ENCODE results near the gene STK16. TPM values are rescaled to one million over a fixed set of nuclear protein-coding genes. Genes with fewer than 3 reads are reported as not detected.
A peak's percentile ranks its signal among the peaks of the same experiment; 100 is the strongest.

STK16 gene
- total and polyA plus RNA-seq, 2 of the 4 experiments (the other 2 are of a cell fraction) = 44.4 to 50.1 TPM

DNA sequence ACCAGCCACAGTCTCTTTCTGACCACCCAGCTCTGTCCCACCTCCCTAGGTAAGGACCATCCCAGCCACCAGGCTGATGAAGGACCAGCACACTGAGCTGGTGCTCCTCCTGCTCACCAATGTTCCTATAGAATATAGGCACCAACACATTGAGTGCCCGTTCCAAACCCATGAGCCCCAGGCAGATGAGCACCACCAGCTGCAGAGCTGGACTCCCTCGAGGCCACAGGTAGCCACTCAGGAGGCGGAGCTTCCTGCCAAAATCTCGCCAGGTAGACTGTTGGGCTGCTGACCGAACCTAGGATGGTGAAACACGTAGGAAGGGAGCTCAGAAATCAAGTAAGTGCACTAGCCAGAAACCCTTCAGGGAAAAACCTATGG is 28.8 kb upstream of the STK16 start:
- H4K8ac ChIP-seq (ENCODE audit: low read depth in 2 of 2, low read length in 2 of 2) = no peak overlapping the region
- DNase-seq (no peak), ATAC-seq (ENCODE audit: low read depth) (no peak)
- no peak overlapping the region for H2AK9ac ChIP-seq (replicated peaks; ENCODE audit: low read depth, low read length, poor library complexity)
- H2AFZ ChIP-seq (replicated peaks; ENCODE audit: low read length, poor library complexity) = peak overlapping the region; percentile 5
- no peaks in the 10 kb centered on the region for H3K27me3 ChIP-seq (ENCODE audit: control insufficient read depth, insufficient read depth, low read length)
- H3K79me1 ChIP-seq (ENCODE audit: low read depth in 1 of 2, low read length in 2 of 2) = peaks cover 8 to 28% of the 10 kb centered on the region in 2 experiments; a peak in 3 of 4 replicates
- H3K4ac ChIP-seq (ENCODE audit: low read depth, low read length) = peak overlapping the region; percentile 8; the same call in 1 of the 2 replicates
- H3K4me3 ChIP-seq (ENCODE audit: insufficient read depth, low read depth, low read length) = no peak overlapping the region
- H4K91ac ChIP-seq (ENCODE audit: insufficient read depth, low read depth, low read length) = 0 out of 2 replicates have a peak overlapping the region, but pooled peaks have one; percentile 14
- no peak overlapping the region for H3K4me2 ChIP-seq (ENCODE audit: low read depth, low read length)
- no TSS peak for BruUV-seq (replicated peaks)
- H3K4me1 ChIP-seq (ENCODE audit: control insufficient read depth, insufficient read depth, low read length) = peaks cover 5% of the 10 kb centered on the region; the same call in 1 of the 2 replicates
- no peak overlapping the region for H2BK15ac ChIP-seq (ENCODE audit: low read depth, low read length)
- 86% methylated on average over 6 of the region's 6 CpGs; no CpG with 5 or more reads in 1 of the 2 experiments for WGBS, 2 experiments (ENCODE audit: extremely low coverage in 2 of 2, insufficient read length in 1 of 2)
- in situ Hi-C loops (cut with MboI; ENCODE audit: low sequenced_read_pairs) (no loop called here), intact Hi-C loops (cut with micrococcal nuclease) (no loop called here), dilution Hi-C loops (cut with HindIII; ENCODE audit: low sequenced_read_pairs, unreplicated experiment) (no loop called here)
- ChIA-PET CTCF (no interaction called here), POLR2A (ENCODE audit: unreplicated experiment) (interaction anchor here (0.6 kb wide), 1 partner anchor 453 kb away, joined by 3 read pairs; no protein-coding TSS in a partner anchor)
- H3K36me3 ChIP-seq (ENCODE audit: control insufficient read depth, insufficient read depth, low read length) = peaks cover 48% of the 10 kb centered on the region
- no peak overlapping the region; the same call in 1 of the 2 replicates for H2BK20ac ChIP-seq (ENCODE audit: low read depth, low read length)
- peak overlapping the region; percentile 64; the same call in 1 of the 2 replicates for H2AK5ac ChIP-seq (ENCODE audit: low read depth, low read length)
- H2BK5ac ChIP-seq (ENCODE audit: low read depth, low read length, poor library complexity, severe bottlenecking) = no peak overlapping the region
- H3K9ac ChIP-seq (ENCODE audit: low read depth, low read length) = no peak overlapping the region
- peaks cover 6% of the 10 kb centered on the region for H3K9me1 ChIP-seq (ENCODE audit: insufficient read depth, low read length)
- no peak for TF ChIP-seq BHLHE40 (IDR thresholded peaks at IDR 0.05; ENCODE audit: low read depth, low read length)
- no peak for TF ChIP-seq SMC3 (IDR thresholded peaks at IDR 0.05; ENCODE audit: low read depth, low read length)
- TF ChIP-seq MAZ (IDR thresholded peaks at IDR 0.05; ENCODE audit: borderline replicate concordance, low read depth, low read length) = no peak
- TF ChIP-seq, protein P1, sequence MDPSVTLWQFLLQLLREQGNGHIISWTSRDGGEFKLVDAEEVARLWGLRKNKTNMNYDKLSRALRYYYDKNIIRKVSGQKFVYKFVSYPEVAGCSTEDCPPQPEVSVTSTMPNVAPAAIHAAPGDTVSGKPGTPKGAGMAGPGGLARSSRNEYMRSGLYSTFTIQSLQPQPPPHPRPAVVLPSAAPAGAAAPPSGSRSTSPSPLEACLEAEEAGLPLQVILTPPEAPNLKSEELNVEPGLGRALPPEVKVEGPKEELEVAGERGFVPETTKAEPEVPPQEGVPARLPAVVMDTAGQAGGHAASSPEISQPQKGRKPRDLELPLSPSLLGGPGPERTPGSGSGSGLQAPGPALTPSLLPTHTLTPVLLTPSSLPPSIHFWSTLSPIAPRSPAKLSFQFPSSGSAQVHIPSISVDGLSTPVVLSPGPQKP (IDR thresholded peaks at IDR 0.05; ENCODE audit: borderline replicate concordance, low read depth, low read length) = no peak
- TF ChIP-seq MAFK (IDR thresholded peaks at IDR 0.05; ENCODE audit: low read depth, low read length) = no peak
- TF ChIP-seq NFE2L2 (IDR thresholded peaks at IDR 0.05; ENCODE audit: low read depth, low read length) = no peak
- TF ChIP-seq, protein P2, sequence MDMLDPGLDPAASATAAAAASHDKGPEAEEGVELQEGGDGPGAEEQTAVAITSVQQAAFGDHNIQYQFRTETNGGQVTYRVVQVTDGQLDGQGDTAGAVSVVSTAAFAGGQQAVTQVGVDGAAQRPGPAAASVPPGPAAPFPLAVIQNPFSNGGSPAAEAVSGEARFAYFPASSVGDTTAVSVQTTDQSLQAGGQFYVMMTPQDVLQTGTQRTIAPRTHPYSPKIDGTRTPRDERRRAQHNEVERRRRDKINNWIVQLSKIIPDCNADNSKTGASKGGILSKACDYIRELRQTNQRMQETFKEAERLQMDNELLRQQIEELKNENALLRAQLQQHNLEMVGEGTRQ (IDR thresholded peaks at IDR 0.05; ENCODE audit: low read depth, low read length) = no peak
- no peak for TF ChIP-seq MXI1 (IDR thresholded peaks at IDR 0.05; ENCODE audit: borderline replicate concordance, low read depth, low read length)
- no peak for TF ChIP-seq CEBPB (IDR thresholded peaks at IDR 0.05; ENCODE audit: low read depth, low read length)
- no peak for TF ChIP-seq RFX5 (IDR thresholded peaks at IDR 0.05; ENCODE audit: low read depth, low read length)
- no peak for TF ChIP-seq RCOR1 (IDR thresholded peaks at IDR 0.05; ENCODE audit: insufficient replicate concordance, low read length)
- no peak for TF ChIP-seq RAD21 (IDR thresholded peaks at IDR 0.05; ENCODE audit: low read length)
- TF ChIP-seq, protein P3, sequence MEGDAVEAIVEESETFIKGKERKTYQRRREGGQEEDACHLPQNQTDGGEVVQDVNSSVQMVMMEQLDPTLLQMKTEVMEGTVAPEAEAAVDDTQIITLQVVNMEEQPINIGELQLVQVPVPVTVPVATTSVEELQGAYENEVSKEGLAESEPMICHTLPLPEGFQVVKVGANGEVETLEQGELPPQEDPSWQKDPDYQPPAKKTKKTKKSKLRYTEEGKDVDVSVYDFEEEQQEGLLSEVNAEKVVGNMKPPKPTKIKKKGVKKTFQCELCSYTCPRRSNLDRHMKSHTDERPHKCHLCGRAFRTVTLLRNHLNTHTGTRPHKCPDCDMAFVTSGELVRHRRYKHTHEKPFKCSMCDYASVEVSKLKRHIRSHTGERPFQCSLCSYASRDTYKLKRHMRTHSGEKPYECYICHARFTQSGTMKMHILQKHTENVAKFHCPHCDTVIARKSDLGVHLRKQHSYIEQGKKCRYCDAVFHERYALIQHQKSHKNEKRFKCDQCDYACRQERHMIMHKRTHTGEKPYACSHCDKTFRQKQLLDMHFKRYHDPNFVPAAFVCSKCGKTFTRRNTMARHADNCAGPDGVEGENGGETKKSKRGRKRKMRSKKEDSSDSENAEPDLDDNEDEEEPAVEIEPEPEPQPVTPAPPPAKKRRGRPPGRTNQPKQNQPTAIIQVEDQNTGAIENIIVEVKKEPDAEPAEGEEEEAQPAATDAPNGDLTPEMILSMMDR (conservative IDR thresholded peaks at IDR 0.05; ENCODE audit: low read depth, low read length) = no peak
- no peak for TF ChIP-seq POLR2A (IDR thresholded peaks at IDR 0.05; ENCODE audit: low read depth, low read length)
- TF ChIP-seq FOS (IDR thresholded peaks at IDR 0.05; ENCODE audit: low read depth, low read length) = no peak
- TF ChIP-seq CHD1 (IDR thresholded peaks at IDR 0.05; ENCODE audit: low read depth, low read length) = no peak
- no peak overlapping the region for H2BK120ac ChIP-seq (ENCODE audit: low read depth, low read length)
- no peak overlapping the region for H3K14ac ChIP-seq (replicated peaks; ENCODE audit: low read depth, low read length)
- H3K9me3 ChIP-seq (ENCODE audit: control insufficient read depth, insufficient read depth, low read length) = no peaks in the 10 kb centered on the region
- no peak overlapping the region for H4K5ac ChIP-seq (ENCODE audit: low read depth, low read length)
- no peak overlapping the region for H3K18ac ChIP-seq (ENCODE audit: low read depth, low read length)
- H4K20me1 ChIP-seq (ENCODE audit: insufficient read depth, low read length) = peaks cover 11% of the 10 kb centered on the region
- H3K23ac ChIP-seq (ENCODE audit: low read depth, low read length) = no peak overlapping the region
- H3K27ac ChIP-seq (ENCODE audit: insufficient read depth, low read length) = no peak overlapping the region
- no peak overlapping the region for H3K56ac ChIP-seq (ENCODE audit: extremely low read depth, insufficient read depth, low read length)

Data from IMR-90 (cell line).